ENCODE measurements around the gene C3orf49. TPM values are rescaled to one million over a fixed set of nuclear protein-coding genes. Genes with fewer than 3 reads are reported as not detected.

C3orf49 gene
- total RNA-seq, 3 donors from 2014 or later: not detected

DNA sequence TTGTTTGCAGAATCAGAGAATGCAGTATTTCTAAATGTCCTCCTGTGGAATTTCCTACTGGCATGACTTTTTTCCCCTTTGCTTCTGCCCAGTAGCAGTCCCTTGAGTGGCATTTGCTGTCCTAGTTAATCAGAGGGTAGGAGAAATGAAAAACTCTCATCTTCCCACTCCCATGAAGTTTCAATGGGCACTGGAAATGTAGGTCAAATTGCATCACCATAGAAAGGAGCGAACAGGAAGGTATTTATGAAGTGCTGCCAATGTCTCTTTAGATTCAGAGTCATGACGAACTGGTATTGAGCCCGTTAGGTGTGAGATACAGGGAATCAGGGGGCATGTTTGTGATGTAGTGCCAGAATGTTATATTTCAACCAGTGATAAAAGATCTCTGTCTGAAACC is 67.8 kb downstream of the C3orf49 start:
- TF ChIP-seq, protein P1, sequence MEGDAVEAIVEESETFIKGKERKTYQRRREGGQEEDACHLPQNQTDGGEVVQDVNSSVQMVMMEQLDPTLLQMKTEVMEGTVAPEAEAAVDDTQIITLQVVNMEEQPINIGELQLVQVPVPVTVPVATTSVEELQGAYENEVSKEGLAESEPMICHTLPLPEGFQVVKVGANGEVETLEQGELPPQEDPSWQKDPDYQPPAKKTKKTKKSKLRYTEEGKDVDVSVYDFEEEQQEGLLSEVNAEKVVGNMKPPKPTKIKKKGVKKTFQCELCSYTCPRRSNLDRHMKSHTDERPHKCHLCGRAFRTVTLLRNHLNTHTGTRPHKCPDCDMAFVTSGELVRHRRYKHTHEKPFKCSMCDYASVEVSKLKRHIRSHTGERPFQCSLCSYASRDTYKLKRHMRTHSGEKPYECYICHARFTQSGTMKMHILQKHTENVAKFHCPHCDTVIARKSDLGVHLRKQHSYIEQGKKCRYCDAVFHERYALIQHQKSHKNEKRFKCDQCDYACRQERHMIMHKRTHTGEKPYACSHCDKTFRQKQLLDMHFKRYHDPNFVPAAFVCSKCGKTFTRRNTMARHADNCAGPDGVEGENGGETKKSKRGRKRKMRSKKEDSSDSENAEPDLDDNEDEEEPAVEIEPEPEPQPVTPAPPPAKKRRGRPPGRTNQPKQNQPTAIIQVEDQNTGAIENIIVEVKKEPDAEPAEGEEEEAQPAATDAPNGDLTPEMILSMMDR (IDR thresholded peaks at IDR 0.05): no peak
- H3K36me3 ChIP-seq (ENCODE audit: low read depth): no peaks in the 10 kb centered on the region
- no peaks in the 10 kb centered on the region for H3K9me3 ChIP-seq
- H3K4me1 ChIP-seq (ENCODE audit: low read depth): no peaks in the 10 kb centered on the region
- intact Hi-C loops (cut with DNase I, micrococcal nuclease): no loop called here
- DNase-seq: no peak
- ATAC-seq: no peak
- H3K4me3 ChIP-seq: no peak overlapping the region

DNA sequence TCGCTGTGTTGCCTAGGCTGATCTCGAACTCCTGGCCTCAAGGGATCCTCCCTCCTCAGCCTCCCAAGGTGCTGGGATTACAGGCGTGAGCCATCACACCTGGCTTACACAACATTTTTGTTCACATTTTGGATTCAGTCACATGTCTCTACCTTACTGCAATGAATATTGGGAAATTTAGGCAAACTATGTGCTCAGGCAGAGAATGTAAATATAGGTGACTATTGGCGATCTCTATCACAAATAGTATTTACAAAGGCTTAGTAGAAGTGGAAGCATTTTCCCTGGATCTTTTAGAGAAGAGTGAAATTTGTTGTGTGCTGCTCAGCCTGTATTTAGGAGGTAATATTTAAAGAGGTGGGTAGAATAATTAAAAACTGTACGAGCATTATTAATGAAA is 72.4 kb downstream of the C3orf49 start:
- ATAC-seq (no peak), DNase-seq (no peak)
- intact Hi-C loops (cut with DNase I, micrococcal nuclease): no loop called here
- TF ChIP-seq, protein P1 (IDR thresholded peaks at IDR 0.05): no peak
- H3K4me3 ChIP-seq: no peak overlapping the region
- H3K36me3 ChIP-seq (ENCODE audit: low read depth): no peaks in the 10 kb centered on the region
- no peaks in the 10 kb centered on the region for H3K4me1 ChIP-seq (ENCODE audit: low read depth)
- H3K9me3 ChIP-seq: no peaks in the 10 kb centered on the region

DNA sequence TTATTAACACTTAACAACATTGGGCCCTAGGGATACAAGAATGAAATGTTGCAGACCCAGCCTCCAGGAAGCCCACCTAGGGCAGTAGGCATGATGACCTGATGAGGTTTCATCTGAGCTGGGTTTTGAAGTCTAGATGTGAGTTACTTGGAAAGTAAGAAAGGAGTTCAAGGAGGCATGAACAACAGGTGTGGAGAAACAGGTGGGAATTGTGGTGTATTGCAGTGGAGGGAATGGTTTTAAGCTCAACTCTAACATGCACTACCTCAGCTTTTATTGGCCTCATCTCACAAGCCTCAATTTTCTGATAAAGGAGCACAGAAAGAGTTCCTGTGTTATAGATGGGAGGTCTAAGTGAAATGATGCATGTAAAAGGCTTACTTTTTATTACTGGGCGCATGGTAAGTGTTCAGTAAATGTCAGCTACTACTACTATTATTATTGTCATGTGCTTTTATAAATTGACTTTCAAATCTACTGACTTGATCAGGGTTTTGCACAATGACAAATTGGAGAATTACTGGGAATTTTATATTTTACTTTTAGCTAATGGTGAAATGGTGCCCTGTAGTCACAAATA is 73.8 kb downstream of the C3orf49 start:
- no peaks in the 10 kb centered on the region for H3K9me3 ChIP-seq
- no peak for DNase-seq
- no peaks in the 10 kb centered on the region for H3K36me3 ChIP-seq (ENCODE audit: low read depth)
- H3K4me3 ChIP-seq: no peak overlapping the region
- intact Hi-C loops (cut with DNase I, micrococcal nuclease): no loop called here
- TF ChIP-seq, protein P1 (IDR thresholded peaks at IDR 0.05): no peak
- ATAC-seq: no peak
- no peaks in the 10 kb centered on the region for H3K4me1 ChIP-seq (ENCODE audit: low read depth)

DNA sequence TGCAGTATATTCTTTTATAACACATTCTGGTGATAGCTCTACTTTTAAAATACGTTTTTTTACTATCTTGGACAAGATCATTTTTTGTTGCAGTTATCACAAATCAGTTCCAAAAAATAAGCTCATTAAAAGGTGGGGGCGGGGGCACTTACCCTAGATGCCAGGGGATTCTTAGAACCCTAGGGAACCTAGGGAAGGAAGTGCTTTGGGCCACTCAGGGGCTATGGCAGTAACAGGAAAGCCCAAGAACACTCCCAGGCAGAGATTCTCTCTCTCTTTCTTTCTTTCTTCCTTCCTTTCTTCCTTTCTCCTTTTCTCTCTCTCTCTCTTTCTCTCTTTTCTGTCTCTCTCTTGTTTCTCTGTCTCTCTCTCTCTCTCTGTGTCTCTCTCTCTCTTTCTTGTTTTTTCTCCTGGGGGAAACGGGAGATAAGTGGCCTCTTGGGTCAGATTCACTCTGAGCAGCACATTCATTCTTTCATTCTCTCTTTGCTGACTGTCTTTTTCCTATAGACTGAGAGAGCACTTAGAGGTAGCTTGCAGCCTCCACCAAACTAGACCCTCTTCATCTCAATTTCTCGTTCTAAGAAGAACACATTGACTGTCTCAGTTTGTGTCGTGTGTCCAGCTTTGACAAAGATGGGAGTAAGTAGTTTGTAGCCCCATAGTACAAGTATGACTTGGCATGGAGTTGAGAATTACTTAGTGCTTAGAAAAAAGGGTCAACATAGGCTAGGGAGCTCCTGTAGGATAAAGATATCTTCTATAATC is 76.5 kb downstream of the C3orf49 start:
- H3K4me1 ChIP-seq (ENCODE audit: low read depth): no peaks in the 10 kb centered on the region

DNA sequence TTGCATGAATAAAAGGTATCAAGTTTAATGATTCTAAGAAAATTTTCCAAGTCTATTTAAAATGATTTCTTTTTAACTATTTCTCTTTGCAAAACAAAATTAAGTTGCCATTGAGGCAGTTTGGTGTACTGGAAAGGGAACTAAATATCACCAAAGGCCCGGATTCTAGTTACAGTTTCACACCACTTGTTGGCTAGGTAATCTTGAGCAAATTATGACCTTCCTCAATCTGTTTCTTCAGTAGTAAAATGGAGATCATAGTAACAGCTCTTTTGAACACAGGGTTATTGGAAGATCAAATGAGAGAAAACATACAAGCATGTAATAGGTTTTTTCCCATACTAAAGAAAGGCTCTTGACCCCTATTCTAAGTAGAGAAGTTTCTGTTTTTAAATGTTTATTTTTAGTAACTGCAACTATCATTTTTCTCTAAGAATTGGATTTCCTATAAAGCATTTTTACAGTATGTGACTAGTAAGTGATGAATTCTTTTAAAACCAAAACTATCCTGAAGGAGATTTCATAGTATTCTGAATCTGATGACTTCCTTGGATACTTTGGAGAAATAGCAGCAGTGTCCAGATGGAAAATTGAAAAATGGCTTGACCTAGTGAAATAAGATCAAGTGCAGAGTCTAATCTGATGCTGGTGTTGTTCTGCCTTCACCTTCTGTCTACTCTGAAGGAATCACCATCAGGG is 77.4 kb downstream of the C3orf49 start:
- ATAC-seq (no peak), DNase-seq (no peak)
- no peak overlapping the region for H3K4me3 ChIP-seq
- intact Hi-C loops (cut with DNase I, micrococcal nuclease): no loop called here
- no peaks in the 10 kb centered on the region for H3K4me1 ChIP-seq (ENCODE audit: low read depth)
- H3K9me3 ChIP-seq: no peaks in the 10 kb centered on the region
- TF ChIP-seq, protein P1 (IDR thresholded peaks at IDR 0.05): no peak
- H3K36me3 ChIP-seq (ENCODE audit: low read depth): no peaks in the 10 kb centered on the region

More for the DNA sequence above, 76.5 kb downstream of the C3orf49 start:
- TF ChIP-seq, protein P1 (IDR thresholded peaks at IDR 0.05): no peak
- ATAC-seq (no peak), DNase-seq (no peak)
- intact Hi-C loops (cut with DNase I, micrococcal nuclease): no loop called here
- Histone ChIP-seq H3K9me3 (no peaks in the 10 kb centered on the region), H3K4me3 (no peak overlapping the region), H3K36me3 (ENCODE audit: low read depth) (no peaks in the 10 kb centered on the region)

Other genes with a start within 250 kb of the C3orf49 start
- under 1 TPM in 1 of 3 donors, not detected in 2; 0.36 TPM for gene SNTN, start 166.6 kb upstream of the C3orf49 start, total RNA-seq
- gene THOC7, start 44.5 kb downstream of the C3orf49 start, total RNA-seq: 10 to 100 TPM; 47.9 to 63.7 (median 57.3) TPM
- gene ATXN7, start 44.6 kb downstream of the C3orf49 start, total RNA-seq: 10 to 100 TPM; 41.2 to 57.4 (median 41.5) TPM
- gene SCAANT1, start 93.1 kb downstream of the C3orf49 start, total RNA-seq: not detected
- 10 to 100 TPM; 39.1 to 61.8 (median 57.5) TPM for gene PSMD6, start 204.2 kb downstream of the C3orf49 start, total RNA-seq

All from mucosa of descending colon (tissue), 3 donors.